GM21423 (cell line): ENCODE data around the gene KAZN.

ENCODE experiments used
- ATAC-seq: cut with Tn5 transposase; IDR thresholded peaks from one replicate; pipeline ENCODE4 v1.9.1; 2021; ENCODE audit warnings: mild to moderate bottlenecking, moderate library complexity; ENCODE audit not compliant: unreplicated experiment

KAZN gene

GRCh38 chr1:14875524-14876509 lies 277.3 kb downstream of the KAZN start:
- no peak for ATAC-seq

- ATAC-seq = no peak
Measured at GRCh38 chr1:14876747-14877146, 278.3 kb downstream of the KAZN start.

GRCh38 chr1:14877224-14877623 lies 278.7 kb downstream of the KAZN start:
- no peak for ATAC-seq

- ATAC-seq = no peak
Measured at GRCh38 chr1:14878124-14878523, 279.6 kb downstream of the KAZN start.

GRCh38 chr1:14878951-14879350 lies 280.5 kb downstream of the KAZN start:
- ATAC-seq = no peak

GRCh38 chr1:14880456-14881316 lies 282.2 kb downstream of the KAZN start:
- ATAC-seq = no peak

GRCh38 chr1:14881775-14882672 lies 283.5 kb downstream of the KAZN start:
- peak; percentile 65 for ATAC-seq

GRCh38 chr1:14884614-14885175 lies 286.2 kb downstream of the KAZN start:
- ATAC-seq = no peak

GRCh38 chr1:14887044-14887566 lies 288.6 kb downstream of the KAZN start:
- no peak for ATAC-seq

- ATAC-seq = no peak
Measured at GRCh38 chr1:14887764-14888350, 289.4 kb downstream of the KAZN start.

- no peak for ATAC-seq
Measured at GRCh38 chr1:14888374-14888773, 289.9 kb downstream of the KAZN start.

- ATAC-seq = no peak
Measured at GRCh38 chr1:14889825-14890440, 291.4 kb downstream of the KAZN start.

- no peak for ATAC-seq
Measured at GRCh38 chr1:14891991-14892390, 293.5 kb downstream of the KAZN start.

- no peak for ATAC-seq
Measured at GRCh38 chr1:14894811-14895560, 296.5 kb downstream of the KAZN start.

GRCh38 chr1:14895727-14896126 lies 297.2 kb downstream of the KAZN start:
- ATAC-seq = no peak

- ATAC-seq = no peak
Measured at GRCh38 chr1:14896381-14897079, 298.0 kb downstream of the KAZN start.

GRCh38 chr1:14897080-14897449 lies 298.6 kb downstream of the KAZN start:
- ATAC-seq = no peak

- no peak for ATAC-seq
Measured at GRCh38 chr1:14897547-14897946, 299.1 kb downstream of the KAZN start.
